HCT116 (cell line): ENCODE results near the gene GZF1. TPM values are rescaled to one million over a fixed set of nuclear protein-coding genes. Genes with fewer than 3 reads are reported as not detected.

Source experiments
- ATAC-seq: fragments of 200-7000 bp; cut with Tn5 transposase; 2 replicates; pipeline ENCODE4 v1.9.1; 2020; ENCODE audit warnings: mild to moderate bottlenecking, moderate library complexity
- BruUV-seq: library from RNA; stranded (reverse); fragments of 400-500 nt; replicated peaks from 2 replicates; lab custom pipeline; 2021; lab: Mats Ljungman, UMichigan
- CTCF ChIA-PET: fragments of 300-600 bp; sonication (Branson Sonifier 250); formaldehyde crosslinking; loops from one replicate; lab custom pipeline; 2021; ENCODE audit warnings: antibody characterized with exemption; lab: Charles Lee
- POLR2A ChIA-PET: fragments of 300-600, 350-600 bp; sonication (Branson Sonifier 250); formaldehyde crosslinking; loops from one replicate; lab custom pipeline; 2021; ENCODE audit warnings: antibody characterized with exemption; lab: Charles Lee
- RAD21 ChIA-PET, 2 experiments: fragments of 300-600 bp; sonication (Branson Sonifier 250); formaldehyde crosslinking; loops; one replicate each; lab custom pipeline; 2023; ENCODE audit warnings: low total read pairs in 2 of 2; ENCODE audit not compliant: uncharacterized antibody in 2 of 2, unreplicated experiment in 2 of 2, low non-redundant PET in 1 of 2; lab: Charles Lee
- DNase-seq: peaks from one replicate; pipeline ENCODE4 v3.0.0-alpha.2; 2010; ENCODE audit warnings: low read depth, low spot score
- H2AFZ ChIP-seq: fragments of 200-600 bp; shearing (Covaris generic), sonication (generic); 2 replicates; pipeline ENCODE4 v1.6.1; 2017; ENCODE audit warnings: low read depth, mixed run types, mixed read lengths, antibody characterized with exemption, low read length; ENCODE audit not compliant: poor library complexity, severe bottlenecking
- H3K27ac ChIP-seq: 2 replicates; pipeline ENCODE4 v1.5.1; 2012; ENCODE audit warnings: low read depth, low read length
- H3K27me3 ChIP-seq: fragments of 200-600 bp; sonication (generic); 2 replicates; pipeline ENCODE4 v1.6.1; 2016; ENCODE audit warnings: mixed run types, low read length, mixed read lengths; ENCODE audit not compliant: insufficient read depth
- H3K36me3 ChIP-seq, 2 experiments: fragments of 200-500 bp in 1 of 2; fragments of 200-600 bp in 1 of 2; sonication (Bioruptor generic) in 1 of 2; sonication (generic) in 1 of 2; 2 replicates each; pipeline versions ENCODE4 v1.5.1 to v1.6.1; 2014 to 2016; ENCODE audit warnings: low read length in 2 of 2, inconsistent platforms in 1 of 2, mixed read lengths in 1 of 2, mixed run types in 1 of 2; ENCODE audit not compliant: insufficient read depth in 2 of 2, control insufficient read depth in 1 of 2
- H3K4me1 ChIP-seq, 2 experiments: fragments of 200-600 bp in 1 of 2; sonication (generic) in 1 of 2; 2 replicates each; pipeline versions ENCODE4 v1.5.1 to v1.6.1; 2012 to 2017; ENCODE audit warnings: low read length in 2 of 2, inconsistent platforms in 1 of 2, mild to moderate bottlenecking in 1 of 2, mixed read lengths in 1 of 2, mixed run types in 1 of 2, moderate library complexity in 1 of 2; ENCODE audit not compliant: insufficient read depth in 2 of 2, control insufficient read depth in 1 of 2
- H3K4me2 ChIP-seq: fragments of 200-600 bp; sonication (generic); 2 replicates; pipeline ENCODE4 v1.6.1; 2017; ENCODE audit warnings: mixed run types, low read length, mixed read lengths
- H3K4me3 ChIP-seq, 2 experiments: fragments of 200-600 bp in 1 of 2; sonication (generic) in 1 of 2; replicated peaks in 1 of 2; 2 replicates each; pipeline ENCODE4 v1.5.1; 2011 to 2016; ENCODE audit warnings: low read length in 2 of 2, control low read depth in 1 of 2, low read depth in 1 of 2, mild to moderate bottlenecking in 1 of 2, mixed read lengths in 1 of 2, mixed run types in 1 of 2
- H3K79me2 ChIP-seq: fragments of 200-600 bp; sonication (generic); 2 replicates; pipeline ENCODE4 v1.6.1; 2017; ENCODE audit warnings: mild to moderate bottlenecking, mixed run types, low read length, moderate library complexity, mixed read lengths; ENCODE audit not compliant: insufficient read depth
- H3K9ac ChIP-seq: fragments of 200-600 bp; sonication (generic); 2 replicates; pipeline ENCODE4 v1.6.1; 2016; ENCODE audit warnings: low read length, mixed read lengths
- H3K9me2 ChIP-seq: fragments of 200-600 bp; sonication (generic), shearing (Covaris generic); 2 replicates; pipeline ENCODE4 v1.6.1; 2017; ENCODE audit warnings: mixed run types, mild to moderate bottlenecking, moderate library complexity; ENCODE audit not compliant: insufficient read depth
- H3K9me3 ChIP-seq, 2 experiments: fragments of 200-500 bp in 1 of 2; fragments of 200-600 bp in 1 of 2; sonication (Bioruptor generic) in 1 of 2; sonication (generic) in 1 of 2; 2 replicates each; pipeline ENCODE4 v1.6.1; 2014 to 2017; ENCODE audit warnings: low read length in 2 of 2, mixed read lengths in 2 of 2, inconsistent platforms in 1 of 2, low read depth in 1 of 2, mild to moderate bottlenecking in 1 of 2, mixed run types in 1 of 2, moderate library complexity in 1 of 2; ENCODE audit not compliant: control insufficient read depth in 1 of 2, insufficient read depth in 1 of 2
- H4K20me1 ChIP-seq: fragments of 200-600 bp; sonication (generic), shearing (Covaris generic); 2 replicates; pipeline ENCODE4 v1.6.1; 2017; ENCODE audit warnings: mixed run types, mild to moderate bottlenecking, moderate library complexity; ENCODE audit not compliant: insufficient read depth
- ATF3 ChIP-seq: IDR thresholded peaks from 2 replicates; pipeline ENCODE4 v1.6.1; 2012
- CBX3 ChIP-seq: IDR thresholded peaks from 2 replicates; pipeline ENCODE4 v1.6.1; 2012; ENCODE audit warnings: low read depth
- CTCF ChIP-seq, 3 experiments: fragments of 200-600 bp in 1 of 3; sonication (generic) in 1 of 3; IDR thresholded peaks in 2 of 3; conservative IDR thresholded peaks in 1 of 3; 2 replicates each; pipeline ENCODE4 v1.5.1; 2012 to 2017; ENCODE audit warnings: low read depth in 2 of 3, low read length in 2 of 3, antibody characterized with exemption in 1 of 3, borderline replicate concordance in 1 of 3, control low read depth in 1 of 3, mild to moderate bottlenecking in 1 of 3, mixed read lengths in 1 of 3, mixed run types in 1 of 3, moderate library complexity in 1 of 3; ENCODE audit not compliant: insufficient read depth in 1 of 3
- EGR1 ChIP-seq: IDR thresholded peaks from 2 replicates; pipeline ENCODE4 v1.6.1; 2012; ENCODE audit warnings: low read depth
- EZH2 ChIP-seq: fragments of 200-600 bp; sonication (generic); IDR thresholded peaks from 2 replicates; pipeline ENCODE4 v1.6.1; 2017; ENCODE audit warnings: antibody characterized with exemption, mixed run types
- EZH2phosphoT487 ChIP-seq: fragments of 200-600 bp; IDR thresholded peaks from 2 replicates; pipeline ENCODE4 v1.6.1; 2018; ENCODE audit warnings: antibody characterized with exemption, borderline replicate concordance
- FOSL1 ChIP-seq: IDR thresholded peaks from 2 replicates; pipeline ENCODE4 v1.6.1; 2012; ENCODE audit warnings: low read depth
- POLR2AphosphoS5 ChIP-seq: IDR thresholded peaks from 2 replicates; pipeline ENCODE4 v1.6.1; 2011; ENCODE audit warnings: mild to moderate bottlenecking, low read depth, low read length, moderate library complexity
- RAD21 ChIP-seq: IDR thresholded peaks from 2 replicates; pipeline ENCODE4 v1.6.1; 2012; ENCODE audit warnings: low read depth, mild to moderate bottlenecking
- REST ChIP-seq: IDR thresholded peaks from 2 replicates; pipeline ENCODE4 v1.6.1; 2012; ENCODE audit warnings: low read depth
- SIN3A ChIP-seq: IDR thresholded peaks from 2 replicates; pipeline ENCODE4 v1.6.1; 2012; ENCODE audit warnings: low read depth
- SP1 ChIP-seq: IDR thresholded peaks from 2 replicates; pipeline ENCODE4 v1.6.1; 2012; ENCODE audit warnings: low read depth
- SRF ChIP-seq: IDR thresholded peaks from 2 replicates; pipeline ENCODE4 v1.6.1; 2012; ENCODE audit warnings: low read depth
- ZBTB33 ChIP-seq: IDR thresholded peaks from 2 replicates; pipeline ENCODE4 v1.6.1; 2011; ENCODE audit warnings: mild to moderate bottlenecking, low read length, moderate library complexity; ENCODE audit not compliant: insufficient replicate concordance; ENCODE audit errors: extremely low read depth
- ZFX ChIP-seq: fragments of 450-650 bp; IDR thresholded peaks from 2 replicates; pipeline ENCODE4 v1.6.1; 2017
- ZNF274 ChIP-seq: fragments of 200-500 bp; sonication (Bioruptor generic); IDR thresholded peaks from 2 replicates; pipeline ENCODE4 v1.6.1; 2014; ENCODE audit warnings: mild to moderate bottlenecking, low read depth, low read length, inconsistent platforms
- intact Hi-C: fragments of 100-400 bp; cut with micrococcal nuclease; formaldehyde crosslinking; loops from 2 replicates; pipeline ENCODE4 v1.10.0; 2022
- total RNA-seq: library from RNA; stranded (reverse); gene quantifications from one replicate; pipeline ENCODE4 v1.2.1, GENCODE V29; 2021; ENCODE audit not compliant: unreplicated experiment

The GZF1 gene
- total RNA-seq, 1 experiment from 2014 or later: 10.4 TPM

GRCh38 chr20:23396950-23397627, 35.1 kb downstream of the GZF1 start:
- Histone ChIP-seq H3K4me3 (no peak overlapping the region), H3K9me2 (no peaks in the 10 kb centered on the region), H3K36me3 (peaks cover 5 to 10% of the 10 kb centered on the region in 2 experiments; a peak in 3 of 4 replicates), H3K9ac (no peak overlapping the region), H2AFZ (no peak overlapping the region), H3K9me3 (no peaks in the 10 kb centered on the region), H3K79me2 (no peaks in the 10 kb centered on the region; the same call in 1 of the 2 replicates), H3K27me3 (no peaks in the 10 kb centered on the region), H3K4me1 (no peaks in the 10 kb centered on the region), H4K20me1 (no peaks in the 10 kb centered on the region), H3K4me2 (no peak overlapping the region), H3K27ac (no peak overlapping the region)
- ChIA-PET POLR2A (no interaction called here), CTCF (no interaction called here), RAD21 (no interaction called here)
- no peak for ATAC-seq
- TF ChIP-seq FOSL1 (no peak), ZFX (no peak), ZBTB33 (no peak), EGR1 (no peak), CBX3 (no peak), SIN3A (no peak), SP1 (no peak), ATF3 (no peak), RAD21 (no peak), REST (no peak), EZH2 (no peak), EZH2phosphoT487 (no peak), POLR2AphosphoS5 (no peak), SRF (no peak), ZNF274 (no peak), CTCF (IDR thresholded peaks at IDR 0.05 in 2 of 3, conservative IDR thresholded peaks at IDR 0.05 in 1 of 3; ENCODE audit: borderline replicate concordance in 1 of 3, insufficient read depth in 1 of 3, low read depth in 2 of 3, low read length in 2 of 3) (no peak)
- BruUV-seq: no TSS peak
- intact Hi-C loops: no loop called here
- no peak for DNase-seq
